Mesenteric fat pad (tissue), 1 donor: ENCODE data around the gene UNCX. TPM values are rescaled to one million over a fixed set of nuclear protein-coding genes. Genes with fewer than 3 reads are reported as not detected.

Experiments used
- DNase-seq: peaks from one replicate; pipeline ENCODE4 v3.0.0-alpha.2; 2020; ENCODE audit warnings: low spot score
- total RNA-seq: library from RNA; stranded (reverse); fragmentation: NEBNext Ultra II Directional; extraction: Animal tissue kit (Norgen Biotek cat#: 25700); gene quantifications from one replicate; pipeline ENCODE4 v1.2.1, GENCODE V29; 2021
- donor health status: DM: yes; HTN: yes; CAD: no.

Gene UNCX
- total RNA-seq, 1 donor from 2014 or later = not detected

DNA sequence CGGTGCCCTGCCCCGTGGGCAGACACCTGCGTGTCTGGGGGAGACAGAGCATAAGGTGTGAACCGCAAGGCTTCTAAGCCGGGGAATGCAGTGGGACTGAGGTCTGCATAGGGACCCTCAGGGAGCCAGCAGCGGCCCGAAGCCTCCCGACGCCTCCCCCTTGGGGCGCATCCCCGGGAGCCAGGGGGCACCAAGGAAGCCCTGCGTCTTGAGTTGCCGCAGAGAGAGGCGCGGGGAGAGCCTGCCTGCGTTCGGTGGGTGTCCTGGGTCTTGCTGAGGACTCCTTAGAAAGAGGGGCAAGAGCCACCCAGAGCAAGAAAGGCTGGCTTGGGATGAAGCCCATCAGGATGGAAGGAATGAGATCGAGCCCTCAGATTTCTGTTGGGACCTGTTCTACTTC lies 18.2 kb upstream of the UNCX start:
- DNase-seq = no peak

DNA sequence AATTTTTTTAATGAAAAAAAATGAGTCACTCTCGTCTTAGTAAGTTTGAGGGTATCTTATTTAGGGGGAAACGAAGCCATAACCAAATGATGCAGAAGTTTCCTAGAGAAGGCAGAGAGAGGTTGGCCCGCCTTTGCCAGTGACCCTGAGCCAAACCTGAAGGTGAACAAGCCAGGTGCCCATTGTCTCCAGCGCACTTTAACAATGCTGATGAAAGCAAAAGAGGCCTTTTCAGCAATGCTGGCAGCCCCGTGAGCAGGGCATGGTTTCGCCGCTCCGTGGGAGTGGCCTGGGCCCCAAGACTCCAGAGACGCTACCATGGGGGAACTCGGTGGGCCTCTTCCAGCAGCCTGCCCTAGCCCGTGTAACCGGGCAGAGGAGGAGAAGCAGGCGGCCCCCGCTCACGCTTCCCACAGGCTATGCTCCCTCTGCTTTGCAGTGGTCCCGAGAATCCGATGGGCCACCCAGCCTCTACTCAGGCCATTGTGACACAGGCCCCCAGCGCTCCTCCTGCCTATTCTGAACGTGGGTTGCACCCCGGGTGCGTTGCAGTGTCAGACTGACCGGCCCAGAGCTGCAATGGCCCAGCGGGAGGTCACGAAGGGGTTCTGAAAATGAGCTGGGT lies 14.0 kb upstream of the UNCX start:
- no peak for DNase-seq

GRCh38 chr7:1219498-1219897 lies 13.2 kb upstream of the UNCX start:
- DNase-seq = no peak

DNA sequence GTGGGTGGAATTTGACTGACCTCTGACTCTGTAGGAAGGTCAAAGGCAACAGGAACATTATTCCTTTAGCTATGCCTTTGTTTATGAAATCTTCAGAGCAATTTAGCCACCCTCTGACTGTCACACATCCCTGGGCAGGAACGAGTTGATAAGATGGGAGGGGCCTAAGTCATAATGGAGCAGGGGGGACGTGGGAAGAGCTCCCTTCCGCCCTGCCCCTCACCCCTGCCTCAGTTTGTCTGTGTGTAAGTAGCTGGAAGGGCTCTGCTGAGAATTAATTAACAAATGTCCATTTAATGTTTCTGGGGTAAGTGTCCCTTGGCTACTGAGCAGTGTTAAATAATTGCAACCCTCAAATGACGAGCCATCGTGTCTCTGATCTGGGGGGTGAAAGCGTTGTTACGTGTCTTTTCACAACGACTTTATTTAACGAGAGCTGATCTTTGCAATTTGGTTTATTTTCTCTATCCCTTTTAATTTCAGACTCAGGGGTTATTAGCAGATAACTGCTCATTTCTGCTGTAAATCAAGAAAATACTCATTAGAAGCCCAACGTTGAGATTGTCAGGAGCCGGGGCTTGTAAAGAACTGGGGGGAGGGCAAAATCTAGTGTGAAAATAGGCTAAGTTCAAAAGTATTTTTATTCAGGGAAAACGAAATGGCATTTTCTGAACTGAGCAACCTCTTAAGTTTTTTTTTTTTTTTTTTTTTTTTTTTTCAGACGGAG lies 12.5 kb upstream of the UNCX start:
- DNase-seq = no peak

GRCh38 chr7:1220977-1221745 lies 11.5 kb upstream of the UNCX start:
- no peak for DNase-seq

DNA sequence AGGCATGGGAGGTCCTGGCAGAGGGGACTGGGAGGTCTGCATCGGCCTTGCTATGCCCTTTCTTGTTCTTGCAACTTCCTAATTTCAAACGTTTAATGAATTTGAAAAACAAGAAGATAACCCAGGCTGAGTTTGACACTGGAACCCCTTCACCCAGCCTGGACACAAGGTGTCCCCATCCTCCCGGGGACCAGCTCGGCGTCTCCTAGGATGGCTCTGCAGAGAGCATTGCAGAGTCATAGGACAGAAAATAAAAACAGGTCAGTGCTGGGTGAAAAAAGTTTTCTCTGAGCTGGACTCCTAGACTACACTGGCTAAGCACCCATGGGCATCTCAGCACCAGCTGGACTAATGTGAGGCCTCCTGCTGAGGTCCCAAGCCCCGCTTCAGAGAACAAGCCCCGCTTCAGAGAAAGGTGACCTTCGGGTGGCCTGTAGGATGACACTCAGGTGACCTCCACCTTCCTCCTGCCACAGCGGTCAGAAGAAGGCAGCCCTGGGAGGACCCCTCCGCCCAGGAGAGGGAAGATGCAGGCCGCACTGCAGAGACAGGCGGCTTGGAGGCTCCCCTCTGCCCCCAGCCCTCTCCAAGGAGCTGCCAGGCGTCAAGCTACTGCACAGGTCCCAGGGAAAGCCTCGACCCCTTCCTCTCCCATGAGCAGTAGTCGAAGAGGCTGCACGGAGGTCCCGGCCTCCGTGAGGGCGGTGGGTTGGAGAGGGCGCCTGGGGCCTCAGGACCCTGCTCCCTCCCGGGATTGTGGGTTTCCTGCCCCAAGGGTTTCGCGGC lies 9.3 kb upstream of the UNCX start:
- no peak for DNase-seq

GRCh38 chr7:1224086-1224716 lies 8.5 kb upstream of the UNCX start:
- DNase-seq = no peak

DNA sequence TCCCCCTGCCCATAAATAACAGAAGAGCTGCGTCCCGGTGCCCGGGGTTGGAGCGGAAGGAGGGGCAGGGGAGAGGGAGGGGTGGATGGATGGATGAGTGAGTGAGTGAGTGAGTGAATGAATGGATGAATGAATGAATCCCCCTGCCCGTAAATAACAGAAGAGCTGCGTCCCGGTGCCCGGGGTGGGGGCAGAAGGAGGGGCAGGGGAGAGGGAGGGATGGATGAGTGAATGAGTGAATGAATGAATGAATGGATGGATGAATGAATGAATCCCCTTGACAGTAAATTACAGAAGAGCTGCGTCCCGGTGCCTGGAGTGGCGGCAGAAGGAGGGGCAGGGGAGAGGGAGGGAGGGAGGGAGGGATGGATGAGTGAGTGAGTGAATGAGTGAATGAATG lies 7.6 kb upstream of the UNCX start:
- no peak for DNase-seq

DNA sequence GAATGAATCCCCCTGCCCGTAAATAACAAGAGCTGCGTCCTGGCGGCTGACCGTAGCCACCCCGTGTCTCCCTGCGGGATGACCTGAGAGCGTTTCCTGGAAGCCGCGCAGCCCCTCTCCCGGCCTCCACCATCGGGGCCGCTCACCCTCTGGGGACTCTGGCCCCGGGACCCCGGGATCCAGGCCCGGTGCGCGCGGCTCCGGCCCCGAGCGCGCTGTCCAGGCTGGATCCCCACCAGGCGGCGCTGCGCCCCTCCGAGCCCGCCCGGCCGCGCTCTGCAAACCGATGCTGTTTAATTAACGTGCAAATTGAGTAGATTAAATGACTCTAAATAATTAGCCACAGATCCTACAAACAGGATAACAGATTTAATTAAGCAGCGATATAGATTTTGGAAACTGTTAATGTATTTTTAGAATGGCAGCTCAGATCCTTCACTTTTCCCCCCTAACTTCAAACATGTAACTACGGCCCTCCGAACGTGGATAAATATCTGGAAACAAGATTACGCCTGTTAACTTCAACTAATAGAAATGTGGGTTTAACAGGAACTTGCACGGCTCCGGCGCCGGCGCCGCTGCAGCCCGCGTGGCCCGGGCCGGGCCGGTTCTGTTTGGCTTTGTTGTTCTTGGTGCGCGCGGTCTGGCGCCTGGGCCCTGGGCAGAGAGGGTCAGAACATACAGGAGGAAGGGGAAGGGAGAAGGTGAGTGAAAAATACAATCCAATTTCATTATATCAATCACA lies 7.1 kb upstream of the UNCX start:
- no peak for DNase-seq

- no peak for DNase-seq
Observed at GRCh38 chr7:1226186-1226901, 6.3 kb upstream of the UNCX start.

GRCh38 chr7:1227071-1227804 lies 5.4 kb upstream of the UNCX start:
- no peak for DNase-seq

DNA sequence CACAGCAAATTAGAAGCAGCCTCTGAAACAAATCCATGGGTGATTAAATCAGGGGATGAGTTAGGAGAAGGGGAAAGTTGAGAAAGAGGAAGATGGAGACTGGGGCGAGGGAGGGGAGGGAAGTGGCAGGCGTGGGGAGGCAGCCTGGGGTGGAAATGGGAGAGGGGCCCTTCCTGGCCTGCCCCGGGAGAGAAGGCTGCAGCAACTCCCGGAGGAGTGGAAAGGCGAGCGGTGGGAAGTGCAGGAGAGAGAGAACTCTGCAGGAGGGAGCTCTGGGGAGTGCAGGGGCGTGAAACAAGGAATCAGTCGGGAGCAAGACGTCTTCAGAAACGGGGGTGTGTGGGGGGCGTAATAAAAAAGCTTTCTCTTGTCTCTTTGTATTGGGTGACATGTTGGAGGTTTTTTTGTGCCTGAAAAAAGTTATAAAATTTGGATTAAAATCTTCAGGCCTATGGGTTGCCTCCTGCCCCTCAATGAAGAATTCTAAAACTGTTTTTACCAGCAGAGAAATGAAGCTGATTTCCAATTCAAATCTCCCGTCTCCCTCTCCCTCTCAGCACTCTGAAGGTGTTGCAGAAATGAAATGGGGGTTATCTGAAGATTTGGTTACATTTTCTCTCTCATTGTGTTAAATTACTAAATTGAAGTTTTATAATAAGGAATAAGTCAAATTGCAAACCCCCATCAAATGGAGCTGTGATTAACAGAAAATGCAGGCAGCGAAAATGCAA lies 4.7 kb upstream of the UNCX start:
- no peak for DNase-seq

DNA sequence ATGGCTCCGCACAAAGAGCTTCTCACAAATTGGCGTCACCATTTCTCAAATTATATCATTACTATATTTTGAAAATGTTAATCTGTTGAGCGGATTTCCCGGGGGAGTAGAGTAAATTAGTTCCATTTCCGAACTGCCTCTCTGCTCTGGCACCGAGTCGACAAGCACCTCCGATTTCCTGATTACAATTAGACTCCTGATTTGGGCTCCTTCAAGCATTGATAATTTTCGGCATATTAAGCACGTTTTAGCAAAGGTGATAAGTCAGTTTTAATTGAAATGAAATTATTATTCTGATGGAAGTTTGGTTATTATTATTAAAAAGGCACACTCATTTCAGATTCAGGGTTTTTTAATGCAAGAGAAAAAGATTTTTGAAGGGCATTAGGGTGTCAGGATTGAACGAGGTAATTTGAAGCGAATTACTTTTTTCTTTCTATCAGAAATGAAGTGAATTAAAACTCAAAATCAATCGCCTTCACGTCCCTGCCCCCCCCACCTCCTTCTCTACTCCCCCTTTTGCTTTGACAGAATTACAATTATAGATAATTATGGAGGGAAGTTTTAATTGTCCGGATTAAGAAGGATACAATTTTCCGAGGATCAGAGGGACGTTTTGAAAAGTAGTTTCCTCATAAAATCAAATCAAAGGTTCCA lies 4.0 kb upstream of the UNCX start:
- no peak for DNase-seq

- DNase-seq = no peak
Observed at GRCh38 chr7:1229202-1229947, 3.3 kb upstream of the UNCX start.

- no peak for DNase-seq
Observed at GRCh38 chr7:1229956-1230355, 2.7 kb upstream of the UNCX start.

DNA sequence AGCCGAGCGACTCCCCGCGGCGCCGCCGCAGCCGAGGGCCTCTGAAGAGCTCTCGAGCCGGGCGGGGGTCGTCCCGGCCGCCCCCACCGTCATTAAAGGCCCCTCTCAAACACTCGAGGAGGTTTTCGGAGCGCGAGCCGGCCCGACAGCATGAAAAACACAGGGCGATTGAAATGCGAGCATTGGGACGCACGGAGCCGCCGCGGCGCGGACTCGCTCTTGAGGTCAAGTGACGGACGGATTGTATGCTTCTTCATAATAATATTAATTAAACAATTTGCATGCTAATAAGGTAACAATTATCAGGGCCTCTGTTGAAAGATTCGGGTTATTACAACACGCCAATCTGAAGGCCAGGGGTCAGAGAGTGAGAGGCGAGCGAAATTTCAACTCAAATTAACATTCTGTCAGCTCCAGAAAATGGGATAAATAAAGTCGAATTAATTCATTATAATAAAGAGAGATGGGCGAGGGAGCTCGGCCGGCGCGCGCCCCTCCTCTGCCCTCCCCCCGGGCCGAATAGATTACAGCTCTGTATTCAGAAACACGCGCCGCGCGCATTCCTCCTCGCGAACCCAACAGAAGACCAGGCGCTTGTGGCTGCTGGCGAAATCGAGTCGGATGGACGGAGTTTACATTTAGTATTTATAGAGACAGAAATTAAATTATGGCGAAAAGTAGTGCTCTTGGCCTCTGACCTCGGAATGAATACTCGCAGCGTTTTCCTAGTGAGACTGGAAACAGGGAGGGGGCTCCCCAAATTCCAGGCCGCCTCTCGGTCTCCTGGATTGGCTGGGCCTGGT lies 2.1 kb upstream of the UNCX start:
- no peak for DNase-seq
